Vagina (tissue), 2 donors: ENCODE data around the gene P2RY2.

Source experiments
- CTCF ChIP-seq, 3 experiments: fragments of 450-650 bp in 2 of 3; fragments of 200-600 bp in 1 of 3; sonication (generic) in 1 of 3; IDR thresholded peaks; one replicate each; pipeline ENCODE4 v1.5.1; 2017 to 2019; ENCODE audit warnings: antibody characterized with exemption in 3 of 3, mild to moderate bottlenecking in 2 of 3, moderate library complexity in 2 of 3
- POLR2A ChIP-seq, 2 donors: fragments of 450-650 bp; IDR thresholded peaks; one replicate each; pipeline ENCODE4 v1.6.1; 2017; ENCODE audit warnings: antibody characterized with exemption in 2 of 2, mild to moderate bottlenecking in 2 of 2, moderate library complexity in 2 of 2

- TF ChIP-seq CTCF (IDR thresholded peaks at IDR 0.05) (no peak), POLR2A (IDR thresholded peaks at IDR 0.05) (no peak)
Measured at GRCh38 chr11:73267122-73267846, 49.2 kb downstream of the P2RY2 start.
